ENCODE data around the gene SPCS2. TPM values are rescaled to one million over a fixed set of nuclear protein-coding genes. Genes with fewer than 3 reads are reported as not detected.

Gene SPCS2
- polyA plus RNA-seq, 2 of the 4 experiments (the other 2 are of a cell fraction) = 233 to 391 TPM

DNA sequence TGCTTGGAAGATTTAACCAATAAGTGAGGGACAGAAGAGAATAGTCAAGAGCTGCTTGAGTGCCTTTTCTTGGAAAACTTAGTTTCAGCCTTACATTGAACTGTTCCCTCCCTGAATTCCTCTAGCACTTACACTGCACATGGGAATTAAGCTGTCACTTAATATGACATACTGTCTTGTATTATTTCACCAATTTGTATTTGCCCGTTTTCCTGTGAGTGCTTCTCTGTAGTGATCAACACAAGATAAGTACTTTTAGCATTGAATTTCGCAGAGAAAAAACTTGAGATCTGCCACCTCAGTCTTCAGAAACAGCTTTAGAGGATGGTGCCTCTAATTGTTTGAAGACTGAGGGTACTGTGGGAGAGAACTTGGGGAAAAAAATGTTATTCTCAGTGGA lies 3.7 kb downstream of the SPCS2 start (continued):
- TF ChIP-seq ATOH8 (CRISPR knock-in tag; IDR thresholded peaks at IDR 0.05; ENCODE audit: low read depth) (no peak), NFE2L2 (conservative IDR thresholded peaks at IDR 0.05; ENCODE audit: low read length) (no peak), CHD2 (IDR thresholded peaks at IDR 0.05; ENCODE audit: low read length, partially characterized antibody) (no peak)

GRCh38 chr11:74953451-74953850 lies 4.4 kb downstream of the SPCS2 start:
- ATAC-seq = no peak
- Histone ChIP-seq H3K4me3 (no peak overlapping the region), H3K4me2 (no peak overlapping the region), H3K9me3 (no peaks in the 10 kb centered on the region), H3K4me1 (peaks cover 12% of the 10 kb centered on the region; the same call in 1 of the 3 replicates), H3K27ac (no peak overlapping the region)
- FAIRE-seq = no peak
- no peak for TF ChIP-seq RCOR1 (IDR thresholded peaks at IDR 0.05; ENCODE audit: low read depth, low read length)
- no peak for TF ChIP-seq EP300 (IDR thresholded peaks at IDR 0.05)
- no peak for TF ChIP-seq RARB (CRISPR knock-in tag; IDR thresholded peaks at IDR 0.05)
- TF ChIP-seq, protein P1, sequence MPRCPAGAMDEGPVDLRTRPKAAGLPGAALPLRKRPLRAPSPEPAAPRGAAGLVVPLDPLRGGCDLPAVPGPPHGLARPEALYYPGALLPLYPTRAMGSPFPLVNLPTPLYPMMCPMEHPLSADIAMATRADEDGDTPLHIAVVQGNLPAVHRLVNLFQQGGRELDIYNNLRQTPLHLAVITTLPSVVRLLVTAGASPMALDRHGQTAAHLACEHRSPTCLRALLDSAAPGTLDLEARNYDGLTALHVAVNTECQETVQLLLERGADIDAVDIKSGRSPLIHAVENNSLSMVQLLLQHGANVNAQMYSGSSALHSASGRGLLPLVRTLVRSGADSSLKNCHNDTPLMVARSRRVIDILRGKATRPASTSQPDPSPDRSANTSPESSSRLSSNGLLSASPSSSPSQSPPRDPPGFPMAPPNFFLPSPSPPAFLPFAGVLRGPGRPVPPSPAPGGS (IDR thresholded peaks at IDR 0.05) = no peak
- no peak for TF ChIP-seq ZNF302 (CRISPR knock-in tag; IDR thresholded peaks at IDR 0.05)
- TF ChIP-seq KDM5A (IDR thresholded peaks at IDR 0.05) = no peak
- no peak for TF ChIP-seq HOXB5 (CRISPR knock-in tag; IDR thresholded peaks at IDR 0.05)
- no peak for TF ChIP-seq GATA3 (IDR thresholded peaks at IDR 0.05; ENCODE audit: borderline replicate concordance)
- TF ChIP-seq, protein P2, sequence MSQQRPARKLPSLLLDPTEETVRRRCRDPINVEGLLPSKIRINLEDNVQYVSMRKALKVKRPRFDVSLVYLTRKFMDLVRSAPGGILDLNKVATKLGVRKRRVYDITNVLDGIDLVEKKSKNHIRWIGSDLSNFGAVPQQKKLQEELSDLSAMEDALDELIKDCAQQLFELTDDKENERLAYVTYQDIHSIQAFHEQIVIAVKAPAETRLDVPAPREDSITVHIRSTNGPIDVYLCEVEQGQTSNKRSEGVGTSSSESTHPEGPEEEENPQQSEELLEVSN (IDR thresholded peaks at IDR 0.05; ENCODE audit: borderline replicate concordance, low read depth) = no peak
- TF ChIP-seq ELK1 (IDR thresholded peaks at IDR 0.05; ENCODE audit: low read depth, low read length) = no peak
- TF ChIP-seq POLR2AphosphoS2 (conservative IDR thresholded peaks at IDR 0.05; ENCODE audit: low read length) = no peak
- no peak for TF ChIP-seq CTCF (IDR thresholded peaks at IDR 0.05)
- no peak for TF ChIP-seq ESRRA (IDR thresholded peaks at IDR 0.05; ENCODE audit: borderline replicate concordance, low read length)
- TF ChIP-seq SMC3 (IDR thresholded peaks at IDR 0.05) = no peak
- TF ChIP-seq RNF2 (IDR thresholded peaks at IDR 0.05; ENCODE audit: borderline replicate concordance, low read depth) = no peak
- TF ChIP-seq SREBF2 (IDR thresholded peaks at IDR 0.05) = no peak
- TF ChIP-seq CBX2 (IDR thresholded peaks at IDR 0.05; ENCODE audit: borderline replicate concordance, low read depth) = no peak
- WGBS (ENCODE audit: missing lambda C conversion rate) = 97% methylated on average over 5 of the region's 5 CpGs
- no peak for DNase-seq (ENCODE audit: low read depth in 1 of 2, low spot score in 1 of 2)
- ChIA-PET POLR2A (no interaction called here), CTCF (interaction anchor here (0.9 to 1.6 kb wide), 2 partner anchors 69 to 295 kb away, joined by 3 to 5 read pairs; no protein-coding TSS in a partner anchor)

DNA sequence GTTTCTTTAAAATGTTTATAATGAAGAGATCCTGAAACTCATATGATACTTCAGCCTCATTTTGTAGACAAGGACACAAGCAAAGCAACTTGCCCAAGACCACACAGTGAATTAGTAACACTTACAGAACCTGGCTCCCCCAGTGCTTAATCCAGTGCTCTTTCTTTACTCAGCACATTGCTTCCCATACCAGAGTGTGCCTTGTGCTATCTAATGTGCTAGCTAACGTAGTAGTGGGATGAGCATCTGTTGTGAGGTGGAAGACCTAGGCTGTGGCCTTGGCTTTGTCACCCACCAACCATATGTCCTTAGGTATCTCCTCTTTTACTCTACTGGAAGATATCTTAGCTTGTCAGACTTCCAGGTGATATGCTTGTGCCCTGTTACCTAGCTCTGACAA lies 5.1 kb downstream of the SPCS2 start:
- ChIA-PET CTCF (interaction anchor here (0.8 to 1.6 kb wide), 3 partner anchors 24 to 294 kb away, joined by 3 to 5 read pairs (median 5); no protein-coding TSS in a partner anchor), POLR2A (no interaction called here)
- no peak overlapping the region for H3K4me2 ChIP-seq
- no peak overlapping the region for H3K27ac ChIP-seq
- no peak for ATAC-seq
- no peak for DNase-seq (ENCODE audit: low read depth in 1 of 2, low spot score in 1 of 2)
- H3K4me3 ChIP-seq = no peak overlapping the region
- H3K9me3 ChIP-seq = no peaks in the 10 kb centered on the region
- peaks cover 12% of the 10 kb centered on the region; the same call in 1 of the 3 replicates for H3K4me1 ChIP-seq
- no peak for FAIRE-seq
- 96% methylated on average over 1 of the region's 1 CpG for WGBS (ENCODE audit: missing lambda C conversion rate)
- no peak for TF ChIP-seq POLR2A (IDR thresholded peaks at IDR 0.05; ENCODE audit: low read length)
- no peak for TF ChIP-seq ATOH8 (CRISPR knock-in tag; IDR thresholded peaks at IDR 0.05; ENCODE audit: low read depth)
- TF ChIP-seq KDM1A (IDR thresholded peaks at IDR 0.05; ENCODE audit: low read depth) = no peak
- TF ChIP-seq ZSCAN20 (CRISPR knock-in tag; IDR thresholded peaks at IDR 0.05) = no peak
- TF ChIP-seq, protein P1 (IDR thresholded peaks at IDR 0.05) = no peak
- TF ChIP-seq JUN (IDR thresholded peaks at IDR 0.05) = no peak
- no peak for TF ChIP-seq HMGXB4 (CRISPR knock-in tag; IDR thresholded peaks at IDR 0.05; ENCODE audit: borderline replicate concordance)
- no peak for TF ChIP-seq FOXS1 (CRISPR knock-in tag; IDR thresholded peaks at IDR 0.05)
- no peak for TF ChIP-seq EP300 (IDR thresholded peaks at IDR 0.05)
